Suppressor macrophage treated with lipopolysaccharide for 4 hours (primary cell): Measurements from ENCODE around the gene FAM83B.
"Not testable (repeated sequence)": the region's sequence is repeated elsewhere in the genome, so short reads cannot be mapped to it uniquely, and the experiment has no call there.

ENCODE experiments used
- DNase-seq: peaks from one replicate; pipeline ENCODE4 v3.0.0-alpha.2; 2020

Gene FAM83B

GRCh38 chr6:54864272-54864671, 17.7 kb downstream of the FAM83B start:
- no peak for DNase-seq

- DNase-seq: no peak
Observed at GRCh38 chr6:54865091-54865631, 18.6 kb downstream of the FAM83B start.

GRCh38 chr6:54868556-54868955, 22.0 kb downstream of the FAM83B start:
- no peak for DNase-seq

- no peak for DNase-seq
Observed at GRCh38 chr6:54873599-54873998, 27.0 kb downstream of the FAM83B start.

- DNase-seq: no peak
Observed at GRCh38 chr6:54874349-54875048, 27.9 kb downstream of the FAM83B start.

GRCh38 chr6:54875539-54875938, 29.0 kb downstream of the FAM83B start:
- DNase-seq: no peak

GRCh38 chr6:54876365-54876764, 29.8 kb downstream of the FAM83B start:
- DNase-seq: no peak

GRCh38 chr6:54876871-54877270, 30.3 kb downstream of the FAM83B start:
- DNase-seq: no peak

GRCh38 chr6:54877713-54878317, 31.2 kb downstream of the FAM83B start:
- DNase-seq: no peak

GRCh38 chr6:54878718-54879117, 32.1 kb downstream of the FAM83B start:
- no peak for DNase-seq

- DNase-seq: no peak
Observed at GRCh38 chr6:54879188-54879985, 32.8 kb downstream of the FAM83B start.

GRCh38 chr6:54881067-54881730, 34.6 kb downstream of the FAM83B start:
- DNase-seq: no peak

GRCh38 chr6:54881891-54882290, 35.3 kb downstream of the FAM83B start:
- DNase-seq: not testable (repeated sequence)

GRCh38 chr6:54886932-54887584, 40.5 kb downstream of the FAM83B start:
- DNase-seq: no peak

- no peak for DNase-seq
Observed at GRCh38 chr6:54891536-54891935, 45.0 kb downstream of the FAM83B start.

GRCh38 chr6:54892831-54893230, 46.3 kb downstream of the FAM83B start:
- peak; percentile 26 for DNase-seq

GRCh38 chr6:54893818-54894217, 47.2 kb downstream of the FAM83B start:
- DNase-seq: no peak

- no peak for DNase-seq
Observed at GRCh38 chr6:54896302-54896701, 49.7 kb downstream of the FAM83B start.

- DNase-seq: no peak
Observed at GRCh38 chr6:54897462-54898189, 51.1 kb downstream of the FAM83B start.

- no peak for DNase-seq
Observed at GRCh38 chr6:54898767-54899166, 52.2 kb downstream of the FAM83B start.

- DNase-seq: no peak
Observed at GRCh38 chr6:54899442-54899841, 52.9 kb downstream of the FAM83B start.

- no peak for DNase-seq
Observed at GRCh38 chr6:54899986-54900385, 53.4 kb downstream of the FAM83B start.
